PC-3 (cell line): Measurements from ENCODE around the gene CUEDC2. TPM values are rescaled to one million over a fixed set of nuclear protein-coding genes. Genes with fewer than 3 reads are reported as not detected.

Source experiments
- ATAC-seq: fragments of 200-7000 bp; cut with Tn5 transposase; 2 replicates; pipeline ENCODE4 v1.9.1; 2020; ENCODE audit warnings: mild to moderate bottlenecking, moderate library complexity
- BruUV-seq: library from RNA; stranded (reverse); fragments of 400-500 nt; replicated peaks from 2 replicates; lab custom pipeline; 2021; lab: Mats Ljungman, UMichigan
- CTCF ChIA-PET: fragments of 300-600 bp; sonication (Branson Sonifier 250); formaldehyde crosslinking; loops from one replicate; lab custom pipeline; 2022; ENCODE audit warnings: antibody characterized with exemption; lab: Charles Lee
- POLR2A ChIA-PET: fragments of 300-600 bp; sonication (Branson Sonifier 250); formaldehyde crosslinking; loops from one replicate; lab custom pipeline; 2022; ENCODE audit warnings: antibody characterized with exemption; ENCODE audit not compliant: unreplicated experiment; lab: Charles Lee
- DNase-seq: peaks from one replicate; pipeline ENCODE4 v3.0.0-alpha.2; 2015
- H2AFZ ChIP-seq: fragments of 300-600 bp; sonication (generic); 2 replicates; pipeline ENCODE4 v1.6.0; 2016; ENCODE audit warnings: antibody characterized with exemption, low read length
- H3F3A ChIP-seq: fragments of 300-600 bp; sonication (generic); one replicate; pipeline ENCODE4 v1.6.0; 2017; ENCODE audit warnings: antibody characterized with exemption, low read length, control low read depth, mild to moderate bottlenecking; ENCODE audit not compliant: unreplicated experiment
- H3K27ac ChIP-seq: fragments of 300-600 bp; sonication (generic); 2 replicates; pipeline ENCODE4 v1.5.1; 2016; ENCODE audit warnings: mild to moderate bottlenecking, low read length
- H3K27me3 ChIP-seq: fragments of 300-600 bp; sonication (generic); 2 replicates; pipeline ENCODE4 v1.6.1; 2016; ENCODE audit warnings: low read length, mixed read lengths
- H3K36me3 ChIP-seq: fragments of 300-600 bp; sonication (generic); 2 replicates; pipeline ENCODE4 v1.6.1; 2016; ENCODE audit warnings: low read depth, mixed run types, low read length, mixed read lengths
- H3K4me1 ChIP-seq: fragments of 300-600 bp; sonication (generic); 2 replicates; pipeline ENCODE4 v1.5.1; 2016; ENCODE audit warnings: low read length; ENCODE audit not compliant: insufficient read depth
- H3K4me2 ChIP-seq: fragments of 300-600 bp; sonication (generic); 2 replicates; pipeline ENCODE4 v1.6.0; 2016; ENCODE audit warnings: low read length
- H3K4me3 ChIP-seq: fragments of 300-600 bp; sonication (generic); 2 replicates; pipeline ENCODE4 v1.5.1; 2016; ENCODE audit warnings: mild to moderate bottlenecking, low read length, mixed read lengths
- H3K79me2 ChIP-seq: fragments of 300-600 bp; sonication (generic); 2 replicates; pipeline ENCODE4 v1.6.1; 2017; ENCODE audit warnings: low read length, mixed read lengths
- H3K9ac ChIP-seq: fragments of 300-600 bp; sonication (generic); 2 replicates; pipeline ENCODE4 v1.6.0; 2016; ENCODE audit warnings: mild to moderate bottlenecking, low read length
- H3K9me2 ChIP-seq: fragments of 300-600 bp; sonication (generic); replicated peaks from 2 replicates; pipeline ENCODE4 v1.6.1; 2016; ENCODE audit warnings: mixed run types, low read length, mixed read lengths
- H3K9me3 ChIP-seq: fragments of 300-600 bp; sonication (generic); 2 replicates; pipeline ENCODE4 v1.6.1; 2016; ENCODE audit warnings: low read length, mixed read lengths
- H4K20me1 ChIP-seq: fragments of 300-600 bp; sonication (generic); 2 replicates; pipeline ENCODE4 v1.6.1; 2016; ENCODE audit warnings: low read length, mixed read lengths
- EZH2 ChIP-seq: fragments of 300-600 bp; sonication (generic); IDR thresholded peaks from one replicate; pipeline ENCODE4 v1.6.1; 2017; ENCODE audit warnings: antibody characterized with exemption, mild to moderate bottlenecking, low read length; ENCODE audit not compliant: unreplicated experiment
- EZH2phosphoT487 ChIP-seq: fragments of 300-600 bp; sonication (generic); IDR thresholded peaks from 2 replicates; pipeline ENCODE4 v1.6.1; 2018; ENCODE audit warnings: mild to moderate bottlenecking, antibody characterized with exemption, low read length, borderline replicate concordance
- intact Hi-C: fragments of 100-400 bp; cut with micrococcal nuclease; formaldehyde crosslinking; loops from 2 replicates; pipeline ENCODE4 v1.9.0; 2023
- total RNA-seq: library from RNA; depleted of rRNA; stranded (reverse); fragments of >200 nt; gene quantifications from 2 replicates; pipeline ENCODE4 v1.2.3, GENCODE V29; 2014
- TF ChIP-seq, protein P1 (sequence below): fragments of 300-600 bp; sonication (generic); conservative IDR thresholded peaks from 2 replicates; pipeline ENCODE4 v1.5.1; 2017; ENCODE audit warnings: antibody characterized with exemption, low read depth, mild to moderate bottlenecking, low read length

Gene CUEDC2
- total RNA-seq, 1 experiment from 2014 or later, result 51.4 TPM

DNA sequence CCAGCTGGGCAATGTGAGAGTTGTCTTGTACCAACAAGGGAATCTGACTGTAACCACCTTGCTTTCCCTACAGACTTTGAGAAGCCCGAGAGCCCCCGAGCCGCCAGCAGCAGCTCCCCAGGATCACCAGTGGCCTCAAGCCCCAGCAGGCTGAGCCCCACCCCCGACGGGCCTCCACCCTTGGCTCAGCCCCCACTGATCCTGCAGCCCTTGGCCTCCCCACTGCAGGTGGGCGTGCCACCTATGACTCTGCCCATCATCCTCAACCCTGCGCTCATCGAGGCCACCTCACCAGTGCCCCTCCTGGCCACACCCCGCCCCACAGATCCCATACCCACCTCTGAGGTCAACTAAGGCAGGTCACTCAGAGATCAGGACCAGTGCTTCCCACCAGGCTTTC, 50.4 kb downstream of the CUEDC2 start:
- H3F3A ChIP-seq, result no peaks in the 10 kb centered on the region
- CTCF ChIA-PET, result no interaction called here

DNA sequence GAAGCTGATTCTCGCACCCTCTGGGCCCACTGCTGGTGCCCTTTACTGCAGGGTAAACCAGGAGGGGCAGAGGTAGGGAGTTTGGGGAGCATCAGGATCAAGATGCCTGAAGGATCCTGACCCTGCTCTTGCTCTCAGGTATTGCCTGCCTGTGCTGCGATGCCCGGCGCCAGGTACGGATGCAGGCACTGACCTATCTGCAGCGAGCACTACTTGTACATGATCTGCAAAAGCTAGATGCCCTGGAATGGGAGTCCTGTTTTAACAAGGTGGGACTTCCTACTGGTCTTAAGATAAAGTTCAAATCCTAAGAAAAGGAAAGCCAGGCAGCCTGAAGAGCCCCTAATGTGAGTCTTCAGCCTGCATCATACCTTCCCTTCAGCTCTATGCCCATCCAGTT, 53.0 kb downstream of the CUEDC2 start:
- Histone ChIP-seq H3K4me1 (no peaks in the 10 kb centered on the region), H3K9me2 (no peaks in the 10 kb centered on the region), H3K9me3 (no peaks in the 10 kb centered on the region), H3K9ac (no peak overlapping the region), H2AFZ (no peak overlapping the region), H3K79me2 (no peaks in the 10 kb centered on the region), H3K36me3 (peaks cover 3% of the 10 kb centered on the region; the same call in 1 of the 2 replicates), H3K27ac (no peak overlapping the region), H3K4me2 (no peak overlapping the region), H3K27me3 (no peaks in the 10 kb centered on the region), H4K20me1 (no peaks in the 10 kb centered on the region), H3F3A (no peaks in the 10 kb centered on the region), H3K4me3 (no peak overlapping the region)
- ATAC-seq (no peak), DNase-seq (no peak)
- CTCF ChIA-PET, result no interaction called here
- BruUV-seq, result no TSS peak
- intact Hi-C loops, result no loop called here
- POLR2A ChIA-PET, result no interaction called here
- TF ChIP-seq, protein P1, sequence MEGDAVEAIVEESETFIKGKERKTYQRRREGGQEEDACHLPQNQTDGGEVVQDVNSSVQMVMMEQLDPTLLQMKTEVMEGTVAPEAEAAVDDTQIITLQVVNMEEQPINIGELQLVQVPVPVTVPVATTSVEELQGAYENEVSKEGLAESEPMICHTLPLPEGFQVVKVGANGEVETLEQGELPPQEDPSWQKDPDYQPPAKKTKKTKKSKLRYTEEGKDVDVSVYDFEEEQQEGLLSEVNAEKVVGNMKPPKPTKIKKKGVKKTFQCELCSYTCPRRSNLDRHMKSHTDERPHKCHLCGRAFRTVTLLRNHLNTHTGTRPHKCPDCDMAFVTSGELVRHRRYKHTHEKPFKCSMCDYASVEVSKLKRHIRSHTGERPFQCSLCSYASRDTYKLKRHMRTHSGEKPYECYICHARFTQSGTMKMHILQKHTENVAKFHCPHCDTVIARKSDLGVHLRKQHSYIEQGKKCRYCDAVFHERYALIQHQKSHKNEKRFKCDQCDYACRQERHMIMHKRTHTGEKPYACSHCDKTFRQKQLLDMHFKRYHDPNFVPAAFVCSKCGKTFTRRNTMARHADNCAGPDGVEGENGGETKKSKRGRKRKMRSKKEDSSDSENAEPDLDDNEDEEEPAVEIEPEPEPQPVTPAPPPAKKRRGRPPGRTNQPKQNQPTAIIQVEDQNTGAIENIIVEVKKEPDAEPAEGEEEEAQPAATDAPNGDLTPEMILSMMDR, result no peak
- no peak for TF ChIP-seq EZH2phosphoT487
- TF ChIP-seq EZH2, result no peak

More for the DNA sequence above, 50.4 kb downstream of the CUEDC2 start:
- Histone ChIP-seq H3K79me2 (no peaks in the 10 kb centered on the region), H3K9me3 (no peaks in the 10 kb centered on the region), H3K27ac (no peak overlapping the region), H3K27me3 (no peaks in the 10 kb centered on the region), H3K4me2 (no peak overlapping the region), H4K20me1 (no peaks in the 10 kb centered on the region), H3K9me2 (no peaks in the 10 kb centered on the region), H3K9ac (no peak overlapping the region), H3K4me3 (no peak overlapping the region), H3K36me3 (peaks cover 3% of the 10 kb centered on the region; the same call in 1 of the 2 replicates), H2AFZ (no peak overlapping the region), H3K4me1 (no peaks in the 10 kb centered on the region)
- intact Hi-C loops, result no loop called here
- POLR2A ChIA-PET, result no interaction called here
- TF ChIP-seq EZH2phosphoT487 (no peak), EZH2 (no peak)
- TF ChIP-seq, protein P1, result no peak
- ATAC-seq, result no peak
- no peak for DNase-seq
- no TSS peak for BruUV-seq

DNA sequence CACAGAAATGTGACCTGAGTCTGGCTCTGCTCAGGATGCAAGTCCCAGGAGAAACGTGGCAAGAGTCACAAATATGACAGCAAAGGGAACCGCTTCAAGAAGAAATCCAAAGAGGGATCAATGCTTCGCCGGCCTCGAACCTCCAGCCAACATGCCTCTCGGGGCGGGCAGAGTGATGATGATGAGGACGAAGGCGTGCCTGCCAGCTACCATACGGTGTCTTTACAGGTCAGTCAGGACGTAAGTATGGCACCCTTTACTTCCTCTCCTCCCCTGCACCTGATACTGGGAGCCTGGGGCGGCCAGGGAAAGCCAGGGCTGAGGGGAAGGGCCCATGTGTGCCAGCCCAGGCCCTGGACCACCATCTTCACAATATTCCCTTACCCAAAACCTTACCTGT, 55.5 kb downstream of the CUEDC2 start:
- CTCF ChIA-PET, result no interaction called here
- ATAC-seq (no peak), DNase-seq (no peak)
- POLR2A ChIA-PET, result no interaction called here
- Histone ChIP-seq H3K4me1 (no peaks in the 10 kb centered on the region), H3K36me3 (peaks cover 3% of the 10 kb centered on the region; the same call in 1 of the 2 replicates), H4K20me1 (no peaks in the 10 kb centered on the region), H3K4me2 (no peak overlapping the region), H3K9me2 (no peaks in the 10 kb centered on the region), H3K79me2 (no peaks in the 10 kb centered on the region), H3K27me3 (no peaks in the 10 kb centered on the region), H3K27ac (no peak overlapping the region), H3K9me3 (no peaks in the 10 kb centered on the region), H3F3A (no peaks in the 10 kb centered on the region), H3K9ac (no peak overlapping the region), H2AFZ (no peak overlapping the region), H3K4me3 (no peak overlapping the region)
- no TSS peak for BruUV-seq
- intact Hi-C loops, result no loop called here
- no peak for TF ChIP-seq EZH2phosphoT487
- TF ChIP-seq EZH2, result no peak
- TF ChIP-seq, protein P1, result no peak
